ENCODE results near the gene TTC7B. TPM values are rescaled to one million over a fixed set of nuclear protein-coding genes. Genes with fewer than 3 reads are reported as not detected.

TTC7B gene
- total RNA-seq, 1 experiment from 2014 or later: 70.6 TPM

- Histone ChIP-seq H3K9me3 (ENCODE audit: control insufficient read depth in 1 of 2, insufficient read depth in 1 of 2, low read depth in 1 of 2, low read length in 2 of 2) (no peaks in the 10 kb centered on the region), H3K9ac (ENCODE audit: low read length) (no peak overlapping the region), H4K20me1 (ENCODE audit: insufficient read depth) (no peaks in the 10 kb centered on the region), H3K9me2 (ENCODE audit: insufficient read depth) (no peaks in the 10 kb centered on the region), H3K27ac (ENCODE audit: low read depth, low read length) (no peak overlapping the region), H3K4me2 (ENCODE audit: low read length) (no peak overlapping the region), H3K36me3 (ENCODE audit: control insufficient read depth in 1 of 2, insufficient read depth in 2 of 2, low read length in 2 of 2) (no peaks in the 10 kb centered on the region), H2AFZ (ENCODE audit: low read depth, low read length, poor library complexity, severe bottlenecking) (no peak overlapping the region), H3K27me3 (ENCODE audit: insufficient read depth, low read length) (no peaks in the 10 kb centered on the region), H3K4me1 (ENCODE audit: control insufficient read depth in 1 of 2, insufficient read depth in 2 of 2, low read length in 2 of 2) (no peaks in the 10 kb centered on the region), H3K79me2 (ENCODE audit: insufficient read depth, low read length) (no peaks in the 10 kb centered on the region), H3K4me3 (replicated peaks in 1 of 2; ENCODE audit: low read depth in 1 of 2, low read length in 2 of 2) (no peak overlapping the region)
- BruUV-seq (replicated peaks): no TSS peak
- TF ChIP-seq MAX (IDR thresholded peaks at IDR 0.05) (no peak), CTCF (IDR thresholded peaks at IDR 0.05 in 2 of 3, conservative IDR thresholded peaks at IDR 0.05 in 1 of 3; ENCODE audit: borderline replicate concordance in 1 of 3, insufficient read depth in 1 of 3, low read depth in 2 of 3, low read length in 2 of 3) (no peak), SRF (IDR thresholded peaks at IDR 0.05; ENCODE audit: low read depth) (no peak), EZH2 (IDR thresholded peaks at IDR 0.05) (no peak), SP1 (IDR thresholded peaks at IDR 0.05; ENCODE audit: low read depth) (no peak), EGR1 (IDR thresholded peaks at IDR 0.05; ENCODE audit: low read depth) (no peak), FOSL1 (IDR thresholded peaks at IDR 0.05; ENCODE audit: low read depth) (no peak), RAD21 (IDR thresholded peaks at IDR 0.05; ENCODE audit: low read depth) (no peak), EZH2phosphoT487 (IDR thresholded peaks at IDR 0.05; ENCODE audit: borderline replicate concordance) (no peak), POLR2A (IDR thresholded peaks at IDR 0.05; ENCODE audit: borderline replicate concordance, extremely low read depth, insufficient read depth, insufficient read length) (no peak), SIN3A (IDR thresholded peaks at IDR 0.05; ENCODE audit: low read depth) (no peak), CBX3 (IDR thresholded peaks at IDR 0.05; ENCODE audit: low read depth) (no peak)
- ChIA-PET CTCF (interaction anchor here (1.1 kb wide), 1 partner anchor 218 kb away, joined by 3 read pairs; no protein-coding TSS in a partner anchor), RAD21 (ENCODE audit: low non-redundant PET in 1 of 2, low total read pairs in 2 of 2, uncharacterized antibody in 2 of 2, unreplicated experiment in 2 of 2) (no interaction called here), POLR2A (no interaction called here)
- ATAC-seq (no peak), DNase-seq (ENCODE audit: low read depth, low spot score) (no peak)
- intact Hi-C loops (cut with micrococcal nuclease): no loop called here
These were observed 275.8 kb downstream of the TTC7B start for GRCh38 chr14:90540437-90540836.
